ENCODE data around the gene TEX54. TPM values are rescaled to one million over a fixed set of nuclear protein-coding genes. Genes with fewer than 3 reads are reported as not detected.
"Not testable (repeated sequence)": the region's sequence is repeated elsewhere in the genome, so short reads cannot be mapped to it uniquely, and the experiment has no call there.

The TEX54 gene
- total RNA-seq, 1 donor from 2014 or later = not detected

- DNase-seq (ENCODE audit: low spot score) = no peak
Measured at GRCh38 chr11:62853279-62853965, 20.8 kb upstream of the TEX54 start.

DNA sequence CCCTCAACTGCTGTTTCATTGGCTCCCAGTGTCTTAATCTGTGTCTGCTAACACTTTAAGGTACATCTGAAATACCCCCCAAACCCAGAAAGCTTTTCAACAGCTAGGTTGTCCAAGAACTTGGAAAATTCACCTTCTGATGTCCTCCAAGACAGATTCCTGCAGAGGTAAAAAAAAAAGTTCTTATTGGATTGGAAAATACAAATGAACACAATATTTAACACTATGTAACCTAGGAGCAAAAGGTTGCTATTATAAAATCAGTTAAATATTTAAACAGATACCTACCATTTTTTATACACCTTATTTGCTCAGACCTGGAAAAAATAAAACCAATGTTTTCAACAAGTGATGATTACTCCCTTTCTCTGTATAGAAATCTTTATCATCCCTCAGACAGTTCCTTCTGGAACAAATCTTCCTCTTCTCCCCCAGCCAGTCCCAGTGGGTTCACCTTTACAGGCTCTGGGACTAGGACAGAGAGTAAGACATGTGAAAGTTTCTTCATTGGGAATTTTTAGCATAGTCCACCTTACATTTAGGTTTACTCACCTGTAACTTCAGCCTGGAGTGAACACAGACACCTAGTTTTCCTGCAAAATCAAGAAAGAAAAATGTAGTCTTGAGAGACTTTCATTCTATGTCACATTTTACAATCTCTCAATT, 20.0 kb upstream of the TEX54 start:
- H3K4me3 Mint-ChIP-seq (ENCODE audit: low read depth) = peak overlapping the region; percentile 96
- H3K9me3 Mint-ChIP-seq = no peaks in the 10 kb centered on the region
- peaks cover 25% of the 10 kb centered on the region for H3K4me1 Mint-ChIP-seq (ENCODE audit: low read depth)
- intact Hi-C loops (cut with micrococcal nuclease) = loop anchor here (5.0 to 10.0 kb wide), 2 partner anchors 180 to 298 kb away; partner anchors contain the start of genes LBHD1 and UQCC3
- no peaks in the 10 kb centered on the region for H3K27me3 Mint-ChIP-seq (ENCODE audit: low read depth)
- H3K36me3 Mint-ChIP-seq (ENCODE audit: low read depth) = peaks cover 49% of the 10 kb centered on the region
- H3K27ac Mint-ChIP-seq = peak overlapping the region; percentile 96
- no peak for DNase-seq (ENCODE audit: low spot score)

More at GRCh38 chr11:62853279-62853965, 20.8 kb upstream of the TEX54 start:
- H3K4me3 Mint-ChIP-seq (ENCODE audit: low read depth) = peak overlapping the region; percentile 96
- H3K36me3 Mint-ChIP-seq (ENCODE audit: low read depth) = peaks cover 53% of the 10 kb centered on the region
- peak overlapping the region; percentile 96 for H3K27ac Mint-ChIP-seq
- peaks cover 32% of the 10 kb centered on the region for H3K4me1 Mint-ChIP-seq (ENCODE audit: low read depth)
- H3K27me3 Mint-ChIP-seq (ENCODE audit: low read depth) = no peaks in the 10 kb centered on the region
- intact Hi-C loops (cut with micrococcal nuclease) = loop anchor here (5.0 to 10.0 kb wide), 2 partner anchors 181 to 299 kb away; partner anchors contain the start of genes LBHD1 and UQCC3
- H3K9me3 Mint-ChIP-seq = no peaks in the 10 kb centered on the region

GRCh38 chr11:62851807-62852522, 19.3 kb upstream of the TEX54 start:
- intact Hi-C loops (cut with micrococcal nuclease) = loop anchor here (1.0 to 10.0 kb wide), 3 partner anchors 10 to 297 kb away; partner anchors contain the start of genes LBHD1 and UQCC3
- peaks cover 23% of the 10 kb centered on the region for H3K4me1 Mint-ChIP-seq (ENCODE audit: low read depth)
- H3K36me3 Mint-ChIP-seq (ENCODE audit: low read depth) = peaks cover 47% of the 10 kb centered on the region
- H3K9me3 Mint-ChIP-seq = no peaks in the 10 kb centered on the region
- H3K27ac Mint-ChIP-seq = peak overlapping the region; percentile 57
- no peaks in the 10 kb centered on the region for H3K27me3 Mint-ChIP-seq (ENCODE audit: low read depth)
- H3K4me3 Mint-ChIP-seq (ENCODE audit: low read depth) = peak overlapping the region; percentile 38
- no peak for DNase-seq (ENCODE audit: low spot score)

GRCh38 chr11:62850911-62851806, 18.5 kb upstream of the TEX54 start:
- H3K9me3 Mint-ChIP-seq = no peaks in the 10 kb centered on the region
- DNase-seq (ENCODE audit: low spot score) = no peak

GRCh38 chr11:62847767-62848314, 15.2 kb upstream of the TEX54 start:
- intact Hi-C loops (cut with micrococcal nuclease) = no loop called here
- H3K27ac Mint-ChIP-seq = no peak overlapping the region
- H3K4me1 Mint-ChIP-seq (ENCODE audit: low read depth) = peaks cover 9% of the 10 kb centered on the region
- no peaks in the 10 kb centered on the region for H3K27me3 Mint-ChIP-seq (ENCODE audit: low read depth)
- H3K36me3 Mint-ChIP-seq (ENCODE audit: low read depth) = peaks cover 17% of the 10 kb centered on the region
- no peaks in the 10 kb centered on the region for H3K9me3 Mint-ChIP-seq
- H3K4me3 Mint-ChIP-seq (ENCODE audit: low read depth) = no peak overlapping the region
- no peak for DNase-seq (ENCODE audit: low spot score)

More at GRCh38 chr11:62850911-62851806, 18.5 kb upstream of the TEX54 start:
- Mint-ChIP-seq H3K27me3 (ENCODE audit: low read depth) (no peaks in the 10 kb centered on the region), H3K4me3 (ENCODE audit: low read depth) (peak overlapping the region; percentile 38), H3K36me3 (ENCODE audit: low read depth) (peaks cover 47% of the 10 kb centered on the region), H3K4me1 (ENCODE audit: low read depth) (peaks cover 23% of the 10 kb centered on the region), H3K27ac (peak overlapping the region; percentile 57)
- intact Hi-C loops (cut with micrococcal nuclease) = loop anchor here (1.0 to 10.0 kb wide), 3 partner anchors 9 to 296 kb away; partner anchors contain the start of genes LBHD1 and UQCC3

- intact Hi-C loops (cut with micrococcal nuclease) = no loop called here
Measured at GRCh38 chr11:62846177-62846576, 13.5 kb upstream of the TEX54 start.

GRCh38 chr11:62844154-62844553, 11.5 kb upstream of the TEX54 start:
- Mint-ChIP-seq H3K36me3 (ENCODE audit: low read depth) (peaks cover 5% of the 10 kb centered on the region), H3K4me1 (ENCODE audit: low read depth) (peaks cover 8% of the 10 kb centered on the region), H3K27ac (no peak overlapping the region), H3K4me3 (ENCODE audit: low read depth) (no peak overlapping the region), H3K27me3 (ENCODE audit: low read depth) (no peaks in the 10 kb centered on the region), H3K9me3 (no peaks in the 10 kb centered on the region)
- intact Hi-C loops (cut with micrococcal nuclease) = loop anchor here (5.0 kb wide), 1 partner anchor 242 kb away; the partner anchor contains the start of gene MTA2
- no peak for DNase-seq (ENCODE audit: low spot score)

More at GRCh38 chr11:62846177-62846576, 13.5 kb upstream of the TEX54 start:
- H3K27ac Mint-ChIP-seq = no peak overlapping the region
- peaks cover 3% of the 10 kb centered on the region for H3K36me3 Mint-ChIP-seq (ENCODE audit: low read depth)
- no peaks in the 10 kb centered on the region for H3K9me3 Mint-ChIP-seq
- H3K4me3 Mint-ChIP-seq (ENCODE audit: low read depth) = no peak overlapping the region
- H3K4me1 Mint-ChIP-seq (ENCODE audit: low read depth) = no peaks in the 10 kb centered on the region
- no peaks in the 10 kb centered on the region for H3K27me3 Mint-ChIP-seq (ENCODE audit: low read depth)
- DNase-seq (ENCODE audit: low spot score) = no peak

DNA sequence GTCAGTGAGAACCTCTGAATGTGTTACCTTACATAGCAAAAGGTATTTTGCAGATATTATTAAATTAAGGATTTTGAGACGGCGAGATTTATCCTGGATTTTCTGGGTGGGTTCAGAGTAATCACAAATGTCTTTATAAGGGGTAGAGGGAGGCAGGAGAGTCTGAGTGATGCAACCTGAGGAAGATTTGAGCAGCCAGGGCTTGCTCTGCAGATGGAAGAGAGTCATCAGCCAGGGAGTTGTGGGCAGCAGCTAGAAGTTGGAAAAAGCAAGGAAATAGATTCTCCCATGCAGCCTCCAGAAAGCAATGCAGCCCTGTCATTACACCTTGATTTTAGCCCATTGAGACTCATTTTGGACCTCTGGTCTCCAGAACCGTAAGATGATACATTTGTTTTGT, 10.8 kb upstream of the TEX54 start:
- no peaks in the 10 kb centered on the region for H3K9me3 Mint-ChIP-seq
- intact Hi-C loops (cut with micrococcal nuclease) = loop anchor here (5.0 kb wide), 1 partner anchor 241 kb away; the partner anchor contains the start of gene MTA2
- H3K4me1 Mint-ChIP-seq (ENCODE audit: low read depth) = peaks cover 10% of the 10 kb centered on the region
- peaks cover 7% of the 10 kb centered on the region for H3K36me3 Mint-ChIP-seq (ENCODE audit: low read depth)
- no peak for DNase-seq (ENCODE audit: low spot score)
- no peaks in the 10 kb centered on the region for H3K27me3 Mint-ChIP-seq (ENCODE audit: low read depth)
- no peak overlapping the region for H3K4me3 Mint-ChIP-seq (ENCODE audit: low read depth)
- no peak overlapping the region for H3K27ac Mint-ChIP-seq

GRCh38 chr11:62842891-62843290, 10.2 kb upstream of the TEX54 start:
- DNase-seq (ENCODE audit: low spot score); H3K27me3 Mint-ChIP-seq (ENCODE audit: low read depth); H3K27ac Mint-ChIP-seq; H3K4me3 Mint-ChIP-seq (ENCODE audit: low read depth); H3K9me3 Mint-ChIP-seq; H3K4me1 Mint-ChIP-seq (ENCODE audit: low read depth); H3K36me3 Mint-ChIP-seq (ENCODE audit: low read depth): not testable (repeated sequence)
- intact Hi-C loops (cut with micrococcal nuclease) = loop anchor here (1.0 to 5.0 kb wide), 2 partner anchors 8 to 241 kb away; partner anchors contain the start of gene MTA2

GRCh38 chr11:62842171-62842741, 9.6 kb upstream of the TEX54 start:
- no peak overlapping the region for H3K4me3 Mint-ChIP-seq (ENCODE audit: low read depth)
- H3K36me3 Mint-ChIP-seq (ENCODE audit: low read depth) = peaks cover 13% of the 10 kb centered on the region
- DNase-seq (ENCODE audit: low spot score) = no peak
- intact Hi-C loops (cut with micrococcal nuclease) = loop anchor here (1.0 to 5.0 kb wide), 2 partner anchors 9 to 240 kb away; partner anchors contain the start of gene MTA2
- no peaks in the 10 kb centered on the region for H3K9me3 Mint-ChIP-seq
- no peaks in the 10 kb centered on the region for H3K27me3 Mint-ChIP-seq (ENCODE audit: low read depth)
- H3K4me1 Mint-ChIP-seq (ENCODE audit: low read depth) = peaks cover 14% of the 10 kb centered on the region
- H3K27ac Mint-ChIP-seq = no peak overlapping the region

Data from activated T-helper 2 cell treated with anti-CD3 and anti-CD28 coated beads, Interferon-gamma antibody, Interleukin-2, Interleukin-4, amounts not matched to agents 10 μg/mL and 5 μg/mL and 100 μg/mL, durations not matched to agents 14 hours and 24 hours and 36 hours (primary cell).